Esophagus squamous epithelium (tissue), 5 donors: ENCODE measurements around the gene TPBG. TPM values are rescaled to one million over a fixed set of nuclear protein-coding genes. Genes with fewer than 3 reads are reported as not detected.

Experiments
- DNase-seq: peaks from one replicate; lab custom pipeline; 2025; lab: John Stamatoyannopoulos, UW
- H3K27ac ChIP-seq, 4 donors: fragments of 200-600 bp; sonication (generic); one replicate each; pipeline ENCODE4 v1.5.1; 2016 to 2019; ENCODE audit warnings: mild to moderate bottlenecking in 1 of 4
- H3K27me3 ChIP-seq, 4 donors: fragments of 200-600 bp; sonication (generic); 1 replicate in 3 of 4; 2 replicates in 1 of 4; pipeline versions ENCODE4 v1.5.1 to v1.6.0; 2017 to 2021; ENCODE audit warnings: antibody characterized with exemption in 1 of 4
- H3K36me3 ChIP-seq, 3 donors: fragments of 200-600 bp; sonication (generic); one replicate each; pipeline ENCODE4 v1.5.1; 2016 to 2019
- H3K4me1 ChIP-seq, 3 donors: fragments of 200-600 bp; sonication (generic); one replicate each; pipeline ENCODE4 v1.5.1; 2017 to 2019
- H3K4me3 ChIP-seq, 4 donors: fragments of 200-600 bp; sonication (generic); 1 replicate in 3 of 4; 2 replicates in 1 of 4; pipeline ENCODE4 v1.5.1; 2016 to 2019; ENCODE audit warnings: mild to moderate bottlenecking in 2 of 4, moderate library complexity in 1 of 4
- H3K9me3 ChIP-seq, 3 donors: fragments of 200-600 bp; sonication (generic); one replicate each; pipeline ENCODE4 v1.5.1; 2016 to 2019
- CTCF ChIP-seq, 6 experiments: fragments of 450-650 bp in 4 of 6; fragments of 200-600 bp in 2 of 6; sonication (generic) in 2 of 6; IDR thresholded peaks; one replicate each; pipeline ENCODE4 v1.5.1; 2016 to 2019; ENCODE audit warnings: antibody characterized with exemption in 6 of 6, mild to moderate bottlenecking in 4 of 6, moderate library complexity in 4 of 6
- POLR2A ChIP-seq, 4 donors: fragments of 450-650 bp; IDR thresholded peaks; one replicate each; pipeline ENCODE4 v1.6.1; 2017; ENCODE audit warnings: antibody characterized with exemption in 4 of 4, mild to moderate bottlenecking in 4 of 4, moderate library complexity in 3 of 4
- WGBS, 2 donors: methylation state at CpG; one replicate each; pipeline ENCODE4 v1.1.5; 2018; 5-methylcytosine and 5-hydroxymethylcytosine counted together
- intact Hi-C: fragments of 100-400 bp; cut with DNase I; formaldehyde crosslinking; loops from one replicate; pipeline ENCODE4 v1.15.0; 2022
- total RNA-seq, 4 donors: library from RNA; depleted of rRNA; stranded (reverse); fragments of >200 nt; gene quantifications; one replicate each; pipeline ENCODE4 v1.1.0, GENCODE V29; 2016
- donor health status: DM: yes; HTN: yes; CAD: no.

TPBG gene
- total RNA-seq, 4 donors from 2014 or later: 18.2 to 41.9 (median 31.5) TPM

GRCh38 chr6:82331031-82331773, 32.4 kb upstream of the TPBG start:
- WGBS, 2 donors: 11% methylated on average over 2 of the region's 2 CpGs
- H3K4me1 ChIP-seq: peaks cover 0 to 17% (median 6%) of the 10 kb centered on the region in 3 donors
- H3K27me3 ChIP-seq: no peaks in the 10 kb centered on the region
- intact Hi-C loops: no loop called here
- no peaks in the 10 kb centered on the region for H3K9me3 ChIP-seq
- no peak overlapping the region for H3K4me3 ChIP-seq
- no peaks in the 10 kb centered on the region for H3K36me3 ChIP-seq
- H3K27ac ChIP-seq: peak overlapping the region in 1 of 4 donors; percentile 0
- TF ChIP-seq CTCF (IDR thresholded peaks at IDR 0.05) (peak in 1 of 6 experiments; percentile 24), POLR2A (IDR thresholded peaks at IDR 0.05) (no peak)
- no peak for DNase-seq

- no peak overlapping the region for H3K27ac ChIP-seq
- H3K4me3 ChIP-seq: no peak overlapping the region
- no peaks in the 10 kb centered on the region for H3K36me3 ChIP-seq
- TF ChIP-seq CTCF (IDR thresholded peaks at IDR 0.05) (no peak), POLR2A (IDR thresholded peaks at IDR 0.05) (no peak)
- 73 to 75% methylated on average over 1 of the region's 1 CpG for WGBS, 2 donors
- intact Hi-C loops: no loop called here
- no peaks in the 10 kb centered on the region for H3K9me3 ChIP-seq
- H3K4me1 ChIP-seq: peaks cover 0 to 32% (median 6%) of the 10 kb centered on the region in 3 donors
- H3K27me3 ChIP-seq: no peaks in the 10 kb centered on the region
- DNase-seq: no peak
Measured at GRCh38 chr6:82333781-82334180, 29.8 kb upstream of the TPBG start.

GRCh38 chr6:82337688-82338257, 25.8 kb upstream of the TPBG start:
- no peak for DNase-seq
- H3K4me1 ChIP-seq: peaks cover 0 to 15% (median 0%) of the 10 kb centered on the region in 3 donors
- intact Hi-C loops: no loop called here
- peaks cover 0 to 9% (median 0%) of the 10 kb centered on the region in 3 donors for H3K9me3 ChIP-seq
- 53 to 57% methylated on average over 4 of the region's 4 CpGs for WGBS, 2 donors
- no peak overlapping the region for H3K4me3 ChIP-seq
- TF ChIP-seq POLR2A (IDR thresholded peaks at IDR 0.05): no peak
- TF ChIP-seq CTCF (IDR thresholded peaks at IDR 0.05): peak in 1 of 6 experiments; percentile 35
- no peaks in the 10 kb centered on the region for H3K36me3 ChIP-seq
- no peaks in the 10 kb centered on the region for H3K27me3 ChIP-seq
- H3K27ac ChIP-seq: no peak overlapping the region

- Histone ChIP-seq H3K27me3 (no peaks in the 10 kb centered on the region), H3K4me3 (no peak overlapping the region), H3K27ac (no peak overlapping the region), H3K9me3 (no peaks in the 10 kb centered on the region), H3K36me3 (no peaks in the 10 kb centered on the region), H3K4me1 (no peaks in the 10 kb centered on the region)
- 77 to 82% methylated on average over 6 of the region's 6 CpGs for WGBS, 2 donors
- intact Hi-C loops: no loop called here
- TF ChIP-seq CTCF (IDR thresholded peaks at IDR 0.05) (no peak), POLR2A (IDR thresholded peaks at IDR 0.05) (no peak)
- DNase-seq: no peak
Measured at GRCh38 chr6:82348130-82348529, 15.5 kb upstream of the TPBG start.

DNA sequence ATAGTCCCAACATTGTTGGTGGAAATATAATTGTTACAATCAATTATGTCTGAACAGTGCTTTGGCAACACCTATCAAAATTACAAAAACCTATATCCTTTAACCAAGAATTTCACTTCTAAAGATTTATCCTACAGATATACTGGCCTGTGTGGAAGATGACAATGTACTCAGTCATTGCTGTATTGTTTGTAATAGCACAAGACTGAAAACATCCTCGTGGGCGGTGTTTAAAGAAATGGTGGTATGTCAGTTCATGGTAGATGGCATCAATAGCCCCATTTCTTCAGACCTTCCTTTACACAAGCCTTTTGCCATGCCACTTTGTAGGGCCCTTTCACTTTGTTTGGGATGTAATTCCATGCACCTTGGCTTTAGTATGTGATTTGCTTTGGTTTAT, 9.8 kb upstream of the TPBG start:
- Histone ChIP-seq H3K27ac (no peak overlapping the region), H3K27me3 (no peaks in the 10 kb centered on the region), H3K4me3 (no peak overlapping the region), H3K9me3 (no peaks in the 10 kb centered on the region), H3K4me1 (no peaks in the 10 kb centered on the region), H3K36me3 (no peaks in the 10 kb centered on the region)
- no peak for DNase-seq
- intact Hi-C loops: no loop called here
- 88 to 89% methylated on average over 2 of the region's 2 CpGs for WGBS, 2 donors
- TF ChIP-seq CTCF (IDR thresholded peaks at IDR 0.05) (no peak), POLR2A (IDR thresholded peaks at IDR 0.05) (no peak)
